NCI-H2029 (cell line): ENCODE results near the gene MAGIX.
"Not testable (repeated sequence)": the region's sequence is repeated elsewhere in the genome, so short reads cannot be mapped to it uniquely, and the experiment has no call there.

ENCODE experiments used
- DNase-seq: peaks from one replicate; lab custom pipeline; 2025; lab: John Stamatoyannopoulos, UW

Gene MAGIX

DNA sequence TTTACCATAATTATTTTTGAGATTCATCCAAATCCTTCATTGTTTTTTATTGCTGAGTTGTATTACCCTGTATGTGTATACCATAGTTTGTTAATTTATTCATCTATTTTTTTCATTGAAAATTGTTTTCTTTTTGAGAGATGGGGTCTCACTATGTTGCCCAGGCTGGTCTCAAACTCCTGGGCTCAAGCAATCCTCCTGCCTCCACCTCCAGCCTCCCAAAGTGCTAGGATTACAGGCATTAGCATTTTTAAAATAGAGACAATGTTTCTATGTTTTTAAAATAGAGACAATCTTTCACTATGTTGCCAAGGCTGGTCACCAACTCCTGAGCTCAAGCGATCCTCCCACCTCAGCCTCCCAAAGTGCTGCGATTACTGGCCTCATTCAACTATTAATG, 1.6 kb upstream of the MAGIX start:
- no peak for DNase-seq

DNA sequence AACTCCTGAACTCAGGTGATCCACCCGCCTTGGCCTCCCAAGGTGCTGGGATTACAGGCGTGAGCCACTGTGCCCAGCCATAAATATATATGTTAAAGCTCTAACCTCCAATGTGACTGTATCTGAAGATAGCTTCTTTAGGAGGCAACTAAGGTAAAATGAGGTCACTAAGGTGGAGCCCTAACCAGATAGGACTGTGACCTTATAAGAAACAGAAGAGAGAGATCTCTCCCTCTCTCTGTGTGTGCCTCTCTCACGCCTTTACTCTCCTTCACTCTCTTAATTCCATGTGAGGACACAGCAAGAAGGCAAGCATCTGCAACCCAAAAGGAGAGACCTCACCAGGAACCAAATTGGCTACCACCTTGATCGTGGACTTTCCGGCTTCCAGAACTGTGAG, 926 bp upstream of the MAGIX start:
- no peak for DNase-seq

DNA sequence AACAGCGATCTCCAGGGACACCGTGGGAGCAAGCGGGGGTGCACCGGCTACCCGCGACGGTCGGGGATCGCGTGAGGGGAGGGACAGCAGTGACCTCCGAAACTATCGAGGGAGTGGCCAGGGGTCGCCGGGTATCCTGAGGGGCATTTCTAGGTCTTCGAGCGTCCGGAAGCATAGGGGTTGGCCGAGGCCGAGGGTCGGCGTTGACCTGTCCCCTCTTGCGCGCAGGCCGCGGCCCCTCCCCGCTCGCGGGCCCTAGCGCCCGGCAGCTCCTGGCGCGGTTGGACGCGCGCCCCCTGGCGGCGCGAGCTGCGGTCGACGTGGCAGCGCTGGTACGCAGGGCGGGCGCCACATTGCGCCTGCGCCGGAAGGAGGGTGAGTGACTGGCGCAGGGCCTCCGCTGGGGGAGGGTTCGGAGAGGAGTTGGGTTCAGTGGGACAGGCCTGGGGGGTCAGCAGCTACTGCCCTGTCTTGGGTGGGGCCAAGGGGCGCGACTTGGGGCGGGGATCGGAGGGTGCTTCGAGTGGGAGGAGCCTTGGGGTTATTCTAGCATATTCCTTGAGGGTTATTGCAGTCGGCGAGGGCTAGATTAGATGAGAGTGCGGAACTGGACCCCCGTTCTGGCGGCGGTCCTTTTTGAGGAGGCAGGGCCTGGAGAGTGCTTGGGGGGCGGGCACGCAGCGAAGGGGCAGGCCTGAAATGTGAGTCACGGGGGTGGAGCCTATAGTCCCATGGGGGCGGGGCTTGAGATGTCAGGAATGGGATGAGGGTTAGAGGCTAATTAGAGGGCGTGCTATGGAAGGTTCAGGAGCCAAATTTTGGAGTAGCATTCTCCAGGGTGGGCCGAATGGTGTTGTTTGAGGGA, 1.2 kb downstream of the MAGIX start:
- peak; percentile 71 for DNase-seq

DNA sequence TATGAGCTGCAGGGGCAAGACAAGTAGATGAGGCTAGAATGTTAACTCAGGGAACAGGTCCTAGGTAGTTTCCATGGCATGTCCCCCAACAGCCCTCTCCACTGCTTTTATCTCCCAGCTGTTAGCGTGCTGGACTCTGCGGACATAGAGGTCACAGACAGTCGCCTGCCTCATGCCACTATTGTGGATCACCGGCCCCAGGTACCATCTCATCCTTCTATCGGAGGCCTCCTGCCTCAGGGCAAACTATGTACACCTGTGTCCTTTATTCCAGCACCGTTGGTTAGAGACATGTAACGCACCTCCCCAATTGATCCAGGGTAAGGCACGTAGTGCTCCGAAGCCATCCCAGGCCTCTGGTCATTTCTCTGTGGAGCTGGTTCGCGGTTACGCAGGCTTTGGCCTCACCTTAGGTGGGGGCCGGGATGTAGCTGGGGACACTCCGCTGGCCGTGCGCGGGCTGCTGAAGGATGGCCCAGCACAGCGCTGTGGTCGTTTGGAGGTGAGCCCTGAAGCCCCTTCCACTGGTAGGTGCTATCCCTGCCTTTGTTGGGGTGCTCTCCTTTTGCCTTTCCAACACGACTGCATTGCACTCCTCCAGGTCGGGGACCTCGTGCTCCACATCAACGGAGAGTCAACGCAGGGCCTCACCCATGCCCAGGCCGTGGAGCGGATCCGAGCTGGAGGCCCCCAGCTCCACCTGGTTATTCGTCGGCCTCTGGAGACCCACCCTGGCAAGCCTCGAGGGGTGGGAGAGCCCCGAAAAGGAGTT, 2.2 kb downstream of the MAGIX start:
- no peak for DNase-seq

DNA sequence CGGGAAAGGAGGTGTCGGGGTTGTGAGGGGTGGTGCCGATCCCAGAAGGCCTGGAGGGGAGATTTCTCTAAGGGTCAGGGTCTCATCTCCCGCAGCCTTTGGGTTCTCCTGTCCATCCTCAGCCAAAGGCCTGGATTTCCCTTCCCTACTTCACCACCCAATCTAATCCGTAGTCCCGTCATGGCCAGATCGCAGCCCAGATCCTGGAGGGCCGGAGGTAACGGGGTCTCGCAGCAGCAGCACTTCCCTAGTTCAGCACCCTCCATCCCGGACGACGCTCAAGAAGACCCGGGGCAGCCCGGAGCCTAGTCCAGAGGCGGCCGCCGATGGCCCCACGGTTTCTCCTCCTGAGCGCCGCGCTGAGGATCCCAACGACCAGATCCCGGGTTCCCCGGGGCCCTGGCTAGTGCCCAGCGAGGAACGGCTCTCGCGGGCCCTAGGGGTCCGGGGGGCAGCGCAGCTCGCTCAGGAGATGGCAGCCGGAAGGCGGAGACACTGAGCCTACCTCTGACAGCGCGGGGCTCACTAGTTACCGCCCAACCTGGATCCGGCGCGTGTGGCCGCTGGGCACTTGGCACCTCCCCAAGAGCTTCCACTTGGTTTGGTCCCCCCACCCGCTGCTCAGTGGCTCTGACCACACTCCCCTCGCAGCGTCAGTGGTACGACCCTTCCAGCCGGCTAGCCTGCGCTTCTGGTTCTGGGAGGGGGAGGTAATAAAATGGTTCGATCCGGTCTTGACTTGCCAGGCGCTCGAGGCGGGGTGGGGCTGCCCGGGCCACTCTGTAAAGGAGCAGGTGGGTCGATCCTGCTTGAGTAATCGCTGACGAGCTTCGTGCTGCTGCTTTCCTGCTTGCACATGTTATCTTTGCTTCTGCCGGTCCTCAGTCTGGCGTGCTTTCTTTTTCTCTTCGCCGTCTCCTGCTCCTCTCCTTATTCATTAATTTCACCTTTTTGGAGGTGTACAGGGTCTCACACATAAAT, 3.6 kb downstream of the MAGIX start:
- DNase-seq, result peak; percentile 81

DNA sequence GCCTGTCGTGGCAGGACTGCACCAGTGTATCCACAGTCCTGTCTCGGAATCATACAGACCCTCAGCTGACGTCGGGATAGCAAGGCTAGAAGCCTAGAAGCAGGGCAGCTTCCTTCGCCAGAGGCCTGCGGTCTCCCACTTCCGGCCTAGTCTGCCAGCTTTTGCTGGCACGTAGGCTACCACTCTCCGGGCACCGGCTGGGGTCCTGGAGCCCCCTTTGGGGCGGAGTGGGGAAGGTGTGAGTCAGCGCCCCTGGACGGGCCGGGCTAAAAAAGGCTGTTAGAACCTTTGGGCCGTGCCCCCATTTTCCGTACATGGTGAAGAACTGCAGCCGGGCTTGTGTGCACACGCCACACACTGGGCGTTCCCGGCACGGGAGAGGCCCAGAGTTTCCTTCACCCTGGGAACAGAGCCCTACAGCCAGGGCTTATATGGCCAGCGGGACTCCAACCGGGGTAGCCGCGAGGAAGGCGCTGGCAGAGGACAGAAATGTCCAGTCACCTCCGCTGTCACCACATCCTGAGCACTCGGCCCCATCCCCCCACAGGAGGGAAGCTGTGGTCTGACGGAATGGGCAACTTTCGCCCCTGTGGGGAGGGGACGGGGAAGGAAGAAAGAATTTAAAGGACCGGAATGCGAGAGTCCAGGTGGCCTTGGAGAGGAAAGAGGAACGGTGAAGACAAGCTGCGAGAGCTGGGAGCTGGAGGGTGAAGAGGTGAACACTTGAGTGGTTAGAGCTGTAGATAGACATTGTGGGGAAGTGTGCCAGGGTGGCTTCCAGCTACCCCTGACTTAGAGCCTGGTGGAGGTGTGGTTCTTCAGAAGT, 4.6 kb downstream of the MAGIX start:
- DNase-seq, result peak; percentile 66

DNA sequence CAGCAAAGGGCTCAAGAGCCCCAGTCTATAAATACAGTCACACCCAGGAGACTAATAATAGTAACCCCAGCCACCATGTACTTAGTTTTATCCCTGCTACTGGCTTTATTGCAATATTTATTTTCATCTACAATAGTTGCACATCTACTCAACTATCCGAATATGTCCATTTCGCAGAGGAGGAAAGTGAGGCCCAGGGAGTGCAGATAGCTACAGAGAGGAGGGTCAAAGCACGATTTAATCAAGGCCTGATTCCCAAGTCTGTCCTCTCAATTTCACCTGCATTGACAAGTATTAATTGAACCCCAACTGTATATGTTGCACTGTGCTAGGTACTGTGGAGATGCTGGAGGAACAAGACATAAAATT, 5.2 kb downstream of the MAGIX start:
- DNase-seq, result no peak

DNA sequence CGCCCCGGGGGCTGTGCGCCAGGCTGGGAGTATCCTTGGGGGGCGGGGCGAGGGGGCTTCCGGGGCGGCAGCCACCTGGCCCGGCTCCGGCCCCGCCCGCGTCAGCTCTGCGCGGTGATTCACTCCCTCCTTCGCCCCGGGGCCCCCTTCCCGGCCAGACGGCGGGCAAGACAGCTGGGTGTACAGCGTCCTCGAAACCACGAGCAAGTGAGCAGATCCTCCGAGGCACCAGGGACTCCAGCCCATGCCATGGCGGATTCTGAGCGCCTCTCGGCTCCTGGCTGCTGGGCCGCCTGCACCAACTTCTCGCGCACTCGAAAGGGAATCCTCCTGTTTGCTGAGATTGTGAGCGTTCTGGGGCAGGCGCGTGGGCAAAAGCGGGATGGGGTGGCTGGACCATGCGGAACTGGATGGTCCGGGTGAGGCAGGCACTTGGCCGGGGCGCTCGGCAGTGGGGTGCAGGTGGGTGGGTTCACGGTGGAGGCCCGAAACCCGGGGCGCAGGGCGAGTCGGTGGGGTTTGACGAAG, 9.3 kb downstream of the MAGIX start, which contains the start of gene PLP2:
TSS of gene PLP2 (plus strand) at position 147 of the 528 bp plus-strand sequence. CDS start at position 250, 103 bp downstream.
- no peak for DNase-seq

DNA sequence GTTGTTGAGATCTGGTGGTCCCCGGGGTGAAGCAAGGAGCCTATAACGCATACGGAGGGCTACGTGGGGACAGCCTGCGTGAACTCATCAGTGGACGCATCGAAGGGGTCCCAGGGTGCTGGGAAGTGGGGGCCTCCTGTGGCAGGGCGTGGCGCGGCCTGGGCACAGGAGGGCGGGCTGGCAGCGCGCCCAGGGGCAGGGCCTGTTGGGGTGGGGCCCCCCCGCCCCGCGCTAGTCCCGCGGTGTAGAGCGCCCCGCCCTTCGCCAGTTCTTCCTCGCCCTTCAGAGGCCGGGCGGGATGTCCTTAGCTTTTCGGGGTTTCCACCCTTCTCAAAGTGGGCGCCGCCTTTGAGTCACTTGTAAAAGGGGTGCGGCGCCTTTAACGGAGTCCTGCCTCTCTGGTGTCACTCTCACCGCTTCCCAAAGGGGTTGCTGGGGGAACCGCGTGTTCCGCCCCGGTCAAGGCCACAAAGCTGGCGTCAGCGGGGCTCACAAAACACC, 9.8 kb downstream of the MAGIX start:
- no peak for DNase-seq

DNA sequence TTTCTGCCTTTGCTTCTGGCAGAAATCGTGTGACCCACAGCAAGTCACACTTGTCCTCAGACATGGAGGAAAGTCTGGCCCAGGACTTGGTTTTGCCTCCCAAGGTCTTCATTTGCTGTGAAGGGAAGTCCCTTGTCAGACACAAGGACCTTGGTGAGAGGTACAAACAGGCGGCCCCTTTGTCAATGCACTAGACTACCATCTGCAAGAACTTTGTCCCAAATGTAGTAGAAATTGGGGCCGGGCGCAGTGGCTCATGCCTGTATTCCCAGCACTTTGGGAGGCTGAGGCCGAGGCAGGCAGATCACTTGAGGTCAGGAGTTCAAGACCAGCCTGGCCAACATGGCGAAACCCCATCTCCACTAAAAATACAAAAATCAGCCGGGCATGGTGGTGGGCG, 11.0 kb downstream of the MAGIX start:
- not testable (repeated sequence) for DNase-seq

DNA sequence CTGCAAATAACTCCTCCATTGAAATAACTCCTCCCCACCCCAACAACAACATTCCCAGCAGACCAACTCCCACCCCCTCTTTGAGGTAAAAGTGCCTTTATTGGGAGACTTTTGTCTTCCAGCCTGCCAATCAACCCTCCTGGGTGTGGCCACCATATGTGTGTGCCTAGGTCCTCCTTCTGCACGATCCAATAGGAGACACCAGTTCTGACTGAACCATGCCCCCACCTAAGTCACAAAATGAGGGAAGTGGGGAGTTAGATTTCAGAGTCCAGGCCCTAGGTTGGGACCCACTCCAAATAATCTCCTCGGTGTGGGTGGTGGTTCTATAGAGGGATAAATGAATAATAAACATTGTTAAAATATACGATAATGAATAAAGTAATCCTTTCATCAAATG, 12.2 kb downstream of the MAGIX start:
- no peak for DNase-seq

DNA sequence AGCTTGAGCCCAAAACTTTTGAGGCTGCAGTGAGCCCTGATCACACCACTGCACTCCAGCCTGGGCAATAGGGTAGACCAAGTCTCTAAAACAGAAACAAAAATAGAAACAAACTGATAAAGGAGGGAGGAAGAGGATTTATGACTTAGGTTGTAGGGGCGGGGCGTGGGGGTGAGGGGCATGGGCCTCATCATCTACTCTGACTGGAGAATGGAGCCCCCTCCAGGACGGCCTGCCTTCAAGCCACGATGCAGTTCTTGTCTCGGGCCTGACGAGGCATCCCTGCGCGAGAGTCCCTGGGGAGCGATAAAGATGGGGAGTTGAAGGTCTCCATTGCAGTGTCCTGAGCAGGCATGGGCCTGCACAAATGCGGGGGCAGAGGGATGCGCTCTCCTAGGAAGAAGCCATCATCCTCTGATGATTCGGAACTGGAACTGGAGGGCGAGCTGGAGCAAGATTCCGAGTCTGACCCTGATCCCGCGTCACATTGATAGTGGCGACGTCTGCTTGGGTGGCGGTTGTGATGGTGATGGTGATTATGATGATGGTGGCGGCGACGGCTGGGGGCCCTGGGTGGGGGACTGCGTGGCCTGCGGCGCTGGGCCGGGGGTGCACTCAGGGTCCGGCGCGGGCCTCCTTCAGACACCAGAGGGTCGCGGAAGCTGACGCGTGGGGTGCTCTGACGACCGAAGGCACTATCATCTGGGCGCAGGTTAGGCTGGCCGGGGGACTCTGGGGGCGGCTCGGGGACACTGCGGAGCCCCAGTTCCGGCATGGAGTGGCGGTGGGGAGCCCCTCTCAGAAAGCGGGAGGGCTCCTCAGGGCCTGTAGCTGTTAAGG, 13.1 kb downstream of the MAGIX start:
- DNase-seq, result no peak

DNA sequence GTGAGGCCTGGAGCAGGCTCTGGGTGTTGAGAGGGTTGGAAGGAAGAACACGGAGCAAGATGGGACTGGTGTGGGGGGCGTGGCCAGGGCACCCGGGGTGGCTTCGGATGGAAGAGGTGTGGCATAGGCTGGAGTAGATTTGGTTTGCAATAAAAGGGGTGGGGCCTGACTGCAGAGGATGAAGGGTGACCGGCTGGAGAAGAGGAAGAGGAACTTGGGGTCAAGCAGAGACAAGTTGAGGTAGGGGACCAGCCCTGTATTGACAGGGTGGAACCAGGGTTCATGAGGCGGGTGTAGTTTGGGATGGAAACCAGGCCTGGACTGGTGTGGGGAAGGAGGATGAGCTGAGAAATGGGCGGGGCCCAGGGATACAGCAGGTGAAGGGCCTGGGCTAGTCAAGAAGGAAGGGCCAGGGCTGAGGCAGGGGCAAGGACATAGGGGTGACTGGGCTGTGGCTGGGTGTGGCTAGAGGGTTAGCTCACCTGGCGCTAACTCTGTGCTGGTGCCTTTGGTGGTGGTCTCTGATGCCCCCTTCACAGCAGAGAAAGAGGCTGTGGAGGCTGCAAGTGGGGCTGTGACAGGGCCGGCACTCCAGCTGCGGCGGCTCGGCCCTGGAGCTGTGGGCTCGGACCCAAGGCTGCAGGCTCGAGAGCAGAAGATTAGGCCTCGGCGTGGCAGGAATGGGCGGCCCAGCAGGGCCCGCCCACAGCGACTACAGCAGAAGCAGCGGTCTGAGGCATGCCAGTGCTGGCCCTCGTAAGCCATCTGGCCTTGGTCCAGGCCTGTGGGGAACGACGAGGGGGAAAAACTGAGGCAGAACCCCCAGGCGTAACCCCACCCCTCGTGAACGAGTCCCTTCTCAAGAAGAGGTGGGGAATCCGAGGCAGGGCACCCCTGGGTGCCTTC, 14.1 kb downstream of the MAGIX start:
- no peak for DNase-seq

DNA sequence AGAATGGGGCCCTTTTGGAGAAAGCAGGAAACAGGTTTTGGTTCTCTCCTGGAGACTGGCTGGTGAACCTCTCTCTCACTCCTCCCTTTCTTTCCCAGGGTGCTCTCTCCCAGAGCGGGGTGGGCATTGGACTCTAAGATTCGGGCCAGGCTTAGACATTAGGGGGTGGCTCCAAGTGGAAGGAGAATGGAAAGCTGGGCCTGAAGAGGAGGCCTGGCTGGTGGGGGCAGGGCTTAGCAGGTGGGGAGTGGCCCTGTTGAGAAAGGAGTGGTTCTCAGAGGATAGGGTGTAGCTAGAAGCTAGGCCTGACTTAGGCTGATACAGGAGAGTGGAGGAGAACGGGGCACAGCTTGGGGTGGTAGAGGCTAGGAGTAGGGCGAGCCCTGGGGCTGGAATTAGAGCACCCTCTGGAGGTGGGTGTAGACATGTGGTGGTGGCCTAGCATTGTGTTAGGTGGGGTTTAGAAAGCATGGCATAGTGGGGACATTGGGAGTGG, 14.8 kb downstream of the MAGIX start:
- no peak for DNase-seq

DNA sequence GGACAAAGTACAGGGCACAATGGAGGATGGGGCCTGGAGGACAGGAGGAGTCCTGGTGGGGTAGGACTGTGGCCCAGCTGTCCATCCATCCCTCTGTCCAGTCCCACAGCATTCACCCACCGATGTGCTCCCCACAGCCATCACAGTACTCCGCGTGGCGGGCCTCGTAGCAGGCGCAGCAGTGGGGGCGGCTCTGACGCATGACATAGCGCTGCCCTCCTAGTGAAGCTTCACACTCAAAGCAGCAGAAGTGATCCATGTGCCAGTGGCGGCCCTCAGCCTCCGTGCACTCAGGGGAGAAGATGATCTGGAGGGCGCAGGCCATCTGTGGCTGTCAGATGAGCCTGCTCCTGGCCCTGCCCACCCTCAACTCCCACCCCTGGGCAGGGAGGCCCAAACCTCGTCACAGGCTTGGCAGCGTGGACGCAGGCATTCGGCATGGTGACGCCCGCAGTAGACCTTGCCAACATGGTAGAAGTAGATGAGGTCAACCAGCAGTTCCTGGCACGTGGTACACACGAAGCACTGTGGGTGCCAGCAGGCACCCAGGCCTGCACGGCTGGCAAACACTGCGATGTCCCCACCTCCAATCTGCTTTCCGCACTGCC, 15.4 kb downstream of the MAGIX start:
- DNase-seq, result no peak

DNA sequence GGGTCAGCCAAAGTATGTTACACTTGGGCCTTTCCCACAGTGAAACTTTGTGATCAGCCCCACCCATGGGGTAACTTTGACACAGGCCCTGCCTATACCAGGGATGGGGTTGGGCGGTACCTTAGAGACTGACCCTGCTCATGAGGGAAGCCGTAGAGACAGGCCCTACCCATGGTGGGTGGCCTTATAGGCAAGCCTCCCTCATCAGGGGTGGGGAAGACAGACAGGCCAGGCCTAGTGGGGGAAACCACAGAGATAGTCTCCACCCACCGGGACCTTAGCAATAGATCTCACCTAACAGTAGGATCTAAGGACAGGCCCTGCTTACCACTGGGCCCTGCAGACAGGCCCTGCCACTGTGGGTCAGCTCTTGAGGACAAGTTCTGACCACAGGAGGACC, 16.0 kb downstream of the MAGIX start:
- DNase-seq, result no peak

DNA sequence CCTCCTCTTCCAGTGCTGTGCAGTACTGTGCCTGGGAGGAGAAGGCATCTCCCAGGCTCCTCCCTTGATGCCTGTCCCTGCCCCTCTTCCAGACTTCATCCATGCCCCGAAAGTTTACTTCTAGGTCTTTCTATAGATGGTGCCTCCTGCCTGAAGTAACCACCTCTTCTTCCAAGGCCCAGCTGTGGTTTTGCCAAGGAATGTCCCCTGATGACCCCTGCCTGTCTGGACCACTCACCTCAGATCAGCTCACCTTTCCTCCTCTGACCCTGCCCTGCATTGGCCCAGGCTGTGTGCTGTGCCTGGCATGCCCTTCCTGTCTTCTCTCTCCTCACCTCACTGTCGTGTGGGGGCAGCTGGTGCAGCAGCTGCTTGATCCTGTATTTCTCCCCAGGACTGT, 16.8 kb downstream of the MAGIX start:
- DNase-seq, result no peak

DNA sequence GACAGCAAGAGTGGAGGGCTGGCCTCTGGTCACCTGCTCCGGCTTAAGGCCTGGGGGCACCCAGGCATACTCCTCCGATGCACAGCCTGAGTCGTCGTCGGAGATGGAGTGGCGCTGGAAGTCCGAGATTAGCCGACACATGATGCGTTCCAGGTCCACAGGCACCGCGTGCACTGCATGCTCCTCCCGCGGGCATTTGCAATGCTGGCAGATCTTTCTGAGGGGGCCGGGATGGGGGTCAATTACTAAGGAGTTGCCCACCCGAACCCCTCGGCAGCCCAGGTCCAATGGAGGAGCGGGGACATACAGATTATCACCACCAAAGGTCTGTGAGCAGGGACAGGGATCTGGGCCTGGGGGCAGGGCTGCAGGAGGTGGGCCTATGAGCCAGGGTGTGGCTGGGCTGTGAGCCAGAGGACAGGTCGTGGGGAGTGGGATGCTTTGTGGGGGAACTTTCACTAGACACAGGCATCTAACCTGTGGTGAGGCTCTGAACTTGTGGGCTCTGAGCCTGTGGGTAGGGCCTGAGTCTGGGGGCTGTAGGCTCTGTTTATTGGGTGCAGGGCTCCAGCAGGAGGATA, 21.2 kb downstream of the MAGIX start:
- DNase-seq, result no peak
